HepG2 (cell line): ENCODE data around the gene PDE4C. TPM values are rescaled to one million over a fixed set of nuclear protein-coding genes. Genes with fewer than 3 reads are reported as not detected.

Source experiments
- ATAC-seq: fragments of 200-7000 bp; cut with Tn5 transposase; 3 replicates; pipeline ENCODE4 v1.9.1; 2020; ENCODE audit warnings: mild to moderate bottlenecking, moderate library complexity
- BruUV-seq: library from RNA; stranded (reverse); fragments of 400-500 nt; replicated peaks from 2 replicates; lab custom pipeline; 2021; lab: Mats Ljungman, UMichigan
- CTCF ChIA-PET: fragments of 300-600 bp; formaldehyde crosslinking; extraction: SDS; loops from one replicate; lab custom pipeline; 2021; ENCODE audit warnings: low total read pairs, inconsistent platforms, low intra/inter-chr PET ratio; lab: Yijun Ruan, JAX
- POLR2A ChIA-PET: fragments of 350-600 bp; sonication (Branson Sonifier 250); formaldehyde crosslinking; loops from one replicate; lab custom pipeline; 2020; ENCODE audit warnings: antibody characterized with exemption, inconsistent platforms; lab: Yijun Ruan, JAX
- DNase-seq: peaks from one replicate; pipeline ENCODE4 v3.0.0-alpha.2; 2015; ENCODE audit warnings: low spot score
- FAIRE-seq: peaks from 3 replicates; lab custom pipeline; 2011; peaks lifted over from hg19 to GRCh38; lab: Jason Lieb, UNC
- H2AFZ ChIP-seq: one replicate; pipeline ENCODE4 v1.6.1; 2011; ENCODE audit warnings: low read length, inconsistent platforms
- H3K27ac ChIP-seq: fragments of 300-600 bp; 3 replicates; pipeline ENCODE4 v1.8.0; 2011; ENCODE audit warnings: mixed run types, mild to moderate bottlenecking, mixed read lengths, low read length, inconsistent platforms; ENCODE audit not compliant: insufficient read depth; ENCODE audit errors: extremely low read length
- H3K27me3 ChIP-seq, 2 experiments: fragments of 200-600 bp in 1 of 2; 2 replicates in 1 of 2; 3 replicates in 1 of 2; pipeline versions ENCODE4 v1.6.0 to v1.8.0; 2011; ENCODE audit warnings: low read length in 2 of 2, mild to moderate bottlenecking in 2 of 2, moderate library complexity in 2 of 2, inconsistent platforms in 1 of 2; ENCODE audit not compliant: insufficient read depth in 2 of 2, control insufficient read depth in 1 of 2
- H3K36me3 ChIP-seq, 2 experiments: fragments of 200-600 bp in 1 of 2; replicated peaks in 1 of 2; 2 replicates in 1 of 2; 3 replicates in 1 of 2; pipeline versions ENCODE4 v1.5.1 to v1.8.0; 2011; ENCODE audit warnings: low read length in 2 of 2, inconsistent platforms in 1 of 2; ENCODE audit not compliant: insufficient read depth in 2 of 2, control insufficient read depth in 1 of 2
- H3K4me1 ChIP-seq: 2 replicates; pipeline ENCODE4 v1.5.1; 2012; ENCODE audit warnings: low read length, inconsistent platforms; ENCODE audit not compliant: insufficient read depth
- H3K4me2 ChIP-seq: 2 replicates; pipeline ENCODE4 v1.6.0; 2011; ENCODE audit warnings: low read depth, low read length, inconsistent platforms
- H3K4me3 ChIP-seq, 3 experiments: fragments of 200-600 bp in 1 of 3; sonication (generic), shearing (Covaris generic) in 1 of 3; replicated peaks in 1 of 3; 2 replicates each; pipeline ENCODE4 v1.5.1; 2011 to 2016; ENCODE audit warnings: low read length in 3 of 3, inconsistent platforms in 2 of 3, low read depth in 2 of 3, mild to moderate bottlenecking in 2 of 3, control low read depth in 1 of 3, mixed read lengths in 1 of 3; ENCODE audit not compliant: insufficient read depth in 1 of 3
- H3K79me2 ChIP-seq: one replicate; pipeline ENCODE4 v1.6.1; 2011; ENCODE audit warnings: low read length, inconsistent platforms; ENCODE audit not compliant: insufficient read depth
- H3K9ac ChIP-seq: 2 replicates; pipeline ENCODE4 v1.6.0; 2011; ENCODE audit warnings: mild to moderate bottlenecking, low read depth, low read length, inconsistent platforms; ENCODE audit not compliant: insufficient read depth
- H3K9me3 ChIP-seq: 2 replicates; pipeline ENCODE4 v1.5.1; 2012; ENCODE audit warnings: mild to moderate bottlenecking, low read length
- H4K20me1 ChIP-seq: 2 replicates; pipeline ENCODE4 v1.6.0; 2011; ENCODE audit warnings: inconsistent platforms, mild to moderate bottlenecking, low read length, moderate library complexity; ENCODE audit not compliant: insufficient read depth
- ARID2 ChIP-seq: sonication (generic); formaldehyde crosslinking; IDR thresholded peaks from 2 replicates; pipeline ENCODE4 v1.8.1; 2022; ENCODE audit warnings: mild to moderate bottlenecking, missing genetic modification reagents, borderline replicate concordance
- CHD2 ChIP-seq: IDR thresholded peaks from 2 replicates; pipeline ENCODE4 v1.6.1; 2011; ENCODE audit warnings: low read depth, low read length, improper control_type of control experiment
- CREB3 ChIP-seq: sonication (generic); formaldehyde crosslinking; IDR thresholded peaks from 2 replicates; pipeline ENCODE4 v1.5.0; 2020; ENCODE audit warnings: missing genetic modification reagents
- EEA1 ChIP-seq: sonication (generic); formaldehyde crosslinking; IDR thresholded peaks from 2 replicates; pipeline ENCODE4 v1.5.1; 2020; ENCODE audit warnings: mild to moderate bottlenecking, missing genetic modification reagents, borderline replicate concordance
- RFX3 ChIP-seq: IDR thresholded peaks from 2 replicates; pipeline ENCODE4 v1.6.1; 2016; ENCODE audit warnings: missing biosample characterization, missing genetic modification reagents
- SATB2 ChIP-seq: sonication (generic); formaldehyde crosslinking; IDR thresholded peaks from 2 replicates; pipeline ENCODE4 v1.5.0; 2020; ENCODE audit warnings: missing genetic modification reagents
- ZBTB10 ChIP-seq: sonication (generic); formaldehyde crosslinking; IDR thresholded peaks from 2 replicates; pipeline ENCODE4 v1.4.0; 2020; ENCODE audit warnings: missing genetic modification reagents, borderline replicate concordance
- ZNF205 ChIP-seq: IDR thresholded peaks from 2 replicates; pipeline ENCODE4 v1.6.1; 2018; ENCODE audit warnings: missing biosample characterization, missing genetic modification reagents
- ZNF510 ChIP-seq: sonication (generic); formaldehyde crosslinking; IDR thresholded peaks from 2 replicates; pipeline ENCODE4 v1.4.0; 2020; ENCODE audit warnings: low read depth, mild to moderate bottlenecking, missing genetic modification reagents
- ZNF615 ChIP-seq: sonication (generic); formaldehyde crosslinking; IDR thresholded peaks from 2 replicates; pipeline ENCODE4 v1.5.0; 2020; ENCODE audit warnings: mild to moderate bottlenecking, missing genetic modification reagents, borderline replicate concordance
- ZSCAN31 ChIP-seq: sonication (generic); formaldehyde crosslinking; IDR thresholded peaks from 2 replicates; pipeline ENCODE4 v1.5.0; 2020; ENCODE audit warnings: low read depth, mild to moderate bottlenecking, missing genetic modification reagents
- WGBS: methylation state at CpG from one replicate; pipeline ENCODE4 v1.1.6; 2017; ENCODE audit warnings: low lambda C conversion rate; 5-methylcytosine and 5-hydroxymethylcytosine counted together
- in situ Hi-C: cut with HindIII; loops from 2 replicates; pipeline ENCODE4 v1.10.0; 2017; ENCODE audit warnings: low pct_unique_long_range_greater_than_20kb; ENCODE audit not compliant: extremely low pct_ligation_motif_present
- intact Hi-C: fragments of 100-400 bp; cut with micrococcal nuclease; formaldehyde crosslinking; loops from one replicate; pipeline ENCODE4 v1.10.0; 2022; ENCODE audit not compliant: unreplicated experiment
- polyA plus RNA-seq, 8 experiments: library from polyadenylated mRNA; depleted of rRNA in 3 of 8; stranded (reverse) in 7 of 8; unstranded in 1 of 8; fragments of >200 nt; fragmentation: Illumina TruSeq in 4 of 8; extraction: Trizol in 4 of 8; gene quantifications; 2 replicates each; pipeline versions ENCODE4 v1.2.1 to v1.2.3, GENCODE V29; 2011 to 2016; ENCODE audit warnings: low read depth in 4 of 8, missing spikeins in 1 of 8, mixed read lengths in 1 of 8; ENCODE audit not compliant: insufficient read depth in 1 of 8
- total RNA-seq, 5 experiments: library from RNA; depleted of rRNA; stranded (reverse); fragments of >200 nt; fragmentation: Illumina TruSeq; extraction: Trizol; gene quantifications; 2 replicates each; pipeline ENCODE4 v1.2.3, GENCODE V29; 2016; ENCODE audit warnings: low read depth in 1 of 5

Gene PDE4C
- total and polyA plus RNA-seq, 2 of the 13 experiments (the other 11 are each of a cell fraction or from before 2014, with no cell fraction given), result 1.4 to 14.0 TPM

- H3K79me2 ChIP-seq, result peaks cover 7% of the 10 kb centered on the region
- H4K20me1 ChIP-seq, result no peaks in the 10 kb centered on the region
- no peaks in the 10 kb centered on the region; a peak in 1 of 5 replicates for H3K27me3 ChIP-seq
- TF ChIP-seq EEA1 (CRISPR knock-in tag), result no peak
- no peak for TF ChIP-seq ZNF615 (CRISPR knock-in tag)
- no peak for TF ChIP-seq ZNF510 (CRISPR knock-in tag)
- no peak for TF ChIP-seq ZSCAN31 (CRISPR knock-in tag)
- no peak for TF ChIP-seq CREB3
- TF ChIP-seq, all 625 proteins: peak for 0
- no peak for FAIRE-seq
- in situ Hi-C loops, result no loop called here
- WGBS, result 92% methylated on average over 3 of the region's 6 CpGs
- no peak for DNase-seq
- H3K9me3 ChIP-seq, result no peaks in the 10 kb centered on the region
- ATAC-seq, result no peak
- H3K27ac ChIP-seq, result no peak overlapping the region
- H2AFZ ChIP-seq, result no peak overlapping the region
- CTCF ChIA-PET, result no interaction called here
- no peak overlapping the region for H3K9ac ChIP-seq
- no peak overlapping the region for H3K4me3 ChIP-seq
- H3K4me1 ChIP-seq, result peaks cover 17% of the 10 kb centered on the region
- no TSS peak for BruUV-seq
- H3K4me2 ChIP-seq, result no peak overlapping the region
- POLR2A ChIA-PET, result no interaction called here
- intact Hi-C loops, result no loop called here
- peaks cover 8 to 19% of the 10 kb centered on the region in 2 experiments; a peak in 3 of 5 replicates for H3K36me3 ChIP-seq
Measured at GRCh38 chr19:18198374-18198773, 27.9 kb downstream of the PDE4C start.

GRCh38 chr19:18197941-18198340 lies 28.3 kb downstream of the PDE4C start:
- H3K9me3 ChIP-seq, result no peaks in the 10 kb centered on the region
- H3K4me2 ChIP-seq, result no peak overlapping the region
- no peak overlapping the region for H3K27ac ChIP-seq
- intact Hi-C loops (no loop called here), in situ Hi-C loops (no loop called here)
- no TSS peak for BruUV-seq
- H3K27me3 ChIP-seq, result no peaks in the 10 kb centered on the region; a peak in 1 of 5 replicates
- H3K4me3 ChIP-seq, result no peak overlapping the region
- H4K20me1 ChIP-seq, result no peaks in the 10 kb centered on the region
- H3K79me2 ChIP-seq, result peaks cover 7% of the 10 kb centered on the region
- no peak overlapping the region for H2AFZ ChIP-seq
- ATAC-seq (no peak), DNase-seq (no peak), FAIRE-seq (no peak)
- WGBS, result 90% methylated on average over 6 of the region's 6 CpGs
- H3K36me3 ChIP-seq, result peaks cover 8 to 19% of the 10 kb centered on the region in 2 experiments; a peak in 3 of 5 replicates
- H3K4me1 ChIP-seq, result peaks cover 12% of the 10 kb centered on the region
- CTCF ChIA-PET, result no interaction called here
- POLR2A ChIA-PET, result no interaction called here
- no peak overlapping the region for H3K9ac ChIP-seq
- no peak for TF ChIP-seq CHD2
- TF ChIP-seq SATB2 (CRISPR knock-in tag), result no peak
- TF ChIP-seq ZBTB10 (CRISPR knock-in tag), result no peak
- TF ChIP-seq RFX3 (CRISPR knock-in tag), result no peak
- no peak for TF ChIP-seq ARID2 (CRISPR knock-in tag)
- no peak for TF ChIP-seq ZNF205 (CRISPR knock-in tag)
